Colonic mucosa (tissue), 4 donors: ENCODE data around the gene AKAP8L. TPM values are rescaled to one million over a fixed set of nuclear protein-coding genes. Genes with fewer than 3 reads are reported as not detected.
"Not testable (repeated sequence)": the region's sequence is repeated elsewhere in the genome, so short reads cannot be mapped to it uniquely, and the experiment has no call there.

ENCODE experiments used
- DNase-seq: peaks from one replicate; pipeline ENCODE4 v3.0.0-alpha.2; 2020
- H3K27ac ChIP-seq: fragments of 200-600 bp; one replicate; pipeline ENCODE4 v1.8.0; 2021
- H3K27me3 ChIP-seq: fragments of 200-600 bp; one replicate; pipeline ENCODE4 v1.8.0; 2021
- H3K36me3 ChIP-seq: fragments of 200-600 bp; one replicate; pipeline ENCODE4 v1.8.0; 2021
- H3K4me1 ChIP-seq: fragments of 200-600 bp; one replicate; pipeline ENCODE4 v1.8.0; 2021; ENCODE audit warnings: mild to moderate bottlenecking
- H3K4me3 ChIP-seq: fragments of 200-600 bp; one replicate; pipeline ENCODE4 v1.8.0; 2021
- H3K9ac ChIP-seq, 2 donors: one replicate each; pipeline ENCODE4 v1.7.0; 2013; ENCODE audit warnings: control low read depth in 2 of 2, low read depth in 2 of 2, low read length in 2 of 2
- H3K9me3 ChIP-seq: fragments of 200-600 bp; one replicate; pipeline ENCODE4 v1.8.0; 2021
- intact Hi-C: fragments of 100-400 bp; cut with DNase I; formaldehyde crosslinking; loops from one replicate; pipeline ENCODE4 v1.14.1; 2022
- total RNA-seq, 2 donors: library from RNA; stranded (reverse); fragmentation: NEBNext Ultra II Directional in 1 of 2; extraction: Animal tissue kit (Norgen Biotek cat#: 25700) in 1 of 2; gene quantifications; one replicate each; pipeline ENCODE4 v1.2.1, GENCODE V29; 2021
- TF ChIP-seq, protein P1 (sequence below): fragments of 200-600 bp; IDR thresholded peaks from one replicate; pipeline ENCODE4 v1.8.0; 2022; ENCODE audit warnings: antibody characterized with exemption, mild to moderate bottlenecking
- donor health status: healthy.
- donor health status: DM: no; HTN: no; CAD: no.
- donor health status: DM: no; HTN: no; CAD: no.

Gene AKAP8L
- total RNA-seq, 2 donors from 2014 or later = 63.5 to 70.2 TPM

DNA sequence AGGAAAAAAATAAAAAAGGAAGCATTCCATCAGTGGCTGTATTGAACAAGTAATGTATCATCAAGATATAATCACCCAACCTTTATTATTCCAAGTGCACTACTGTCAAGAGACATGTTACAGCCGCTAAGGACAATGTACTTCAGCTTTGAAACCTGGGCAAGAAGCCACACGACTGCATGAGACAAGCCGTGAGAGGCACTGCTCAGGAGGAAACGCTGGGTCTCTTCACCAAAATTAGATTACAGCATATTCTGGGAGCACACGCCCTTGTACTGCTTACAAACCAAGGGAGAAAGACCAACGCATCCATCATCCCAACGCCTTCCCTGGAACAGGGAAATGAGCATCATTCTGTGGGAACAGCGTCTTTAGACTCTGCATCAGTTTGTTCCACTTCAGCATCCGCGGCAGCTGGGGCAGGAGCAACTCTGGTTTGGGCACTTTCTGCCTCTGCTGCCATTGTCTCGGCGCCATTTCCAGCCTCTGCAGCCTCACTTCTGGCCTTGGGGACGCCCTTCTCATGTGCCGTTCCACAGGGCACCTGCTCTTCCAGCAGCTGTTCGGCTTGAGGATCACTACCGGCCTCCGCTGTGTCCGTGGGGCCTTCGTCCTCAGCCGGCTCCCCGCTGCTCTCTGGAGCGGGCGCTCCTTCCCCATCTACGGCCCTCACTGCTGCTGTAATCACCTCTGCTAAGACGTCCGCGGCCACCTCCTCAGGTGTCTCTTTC lies 64.1 kb downstream of the AKAP8L start:
- DNase-seq = no peak

DNA sequence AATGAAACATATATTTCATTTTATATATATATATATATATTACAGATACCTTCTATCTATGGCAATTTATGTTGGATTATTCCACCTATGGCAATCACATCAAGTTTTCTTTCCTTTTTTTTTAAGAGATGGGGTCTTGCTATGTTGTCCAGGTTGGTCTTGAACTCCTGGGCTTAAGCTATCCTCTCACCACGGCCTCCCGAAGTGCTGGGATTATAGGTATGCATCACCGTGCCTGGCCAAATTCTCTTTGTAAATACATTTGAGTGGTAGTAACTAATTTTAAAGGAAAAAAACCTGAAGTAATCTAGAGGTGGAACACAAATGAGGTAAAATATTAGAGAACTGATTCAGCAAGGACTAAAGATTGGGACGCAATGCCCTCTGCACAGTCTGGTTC lies 64.9 kb downstream of the AKAP8L start:
- H3K9ac ChIP-seq = no peak overlapping the region
- no peaks in the 10 kb centered on the region for H3K4me1 ChIP-seq
- intact Hi-C loops = no loop called here
- peaks cover 5% of the 10 kb centered on the region for H3K36me3 ChIP-seq
- TF ChIP-seq, protein P1, sequence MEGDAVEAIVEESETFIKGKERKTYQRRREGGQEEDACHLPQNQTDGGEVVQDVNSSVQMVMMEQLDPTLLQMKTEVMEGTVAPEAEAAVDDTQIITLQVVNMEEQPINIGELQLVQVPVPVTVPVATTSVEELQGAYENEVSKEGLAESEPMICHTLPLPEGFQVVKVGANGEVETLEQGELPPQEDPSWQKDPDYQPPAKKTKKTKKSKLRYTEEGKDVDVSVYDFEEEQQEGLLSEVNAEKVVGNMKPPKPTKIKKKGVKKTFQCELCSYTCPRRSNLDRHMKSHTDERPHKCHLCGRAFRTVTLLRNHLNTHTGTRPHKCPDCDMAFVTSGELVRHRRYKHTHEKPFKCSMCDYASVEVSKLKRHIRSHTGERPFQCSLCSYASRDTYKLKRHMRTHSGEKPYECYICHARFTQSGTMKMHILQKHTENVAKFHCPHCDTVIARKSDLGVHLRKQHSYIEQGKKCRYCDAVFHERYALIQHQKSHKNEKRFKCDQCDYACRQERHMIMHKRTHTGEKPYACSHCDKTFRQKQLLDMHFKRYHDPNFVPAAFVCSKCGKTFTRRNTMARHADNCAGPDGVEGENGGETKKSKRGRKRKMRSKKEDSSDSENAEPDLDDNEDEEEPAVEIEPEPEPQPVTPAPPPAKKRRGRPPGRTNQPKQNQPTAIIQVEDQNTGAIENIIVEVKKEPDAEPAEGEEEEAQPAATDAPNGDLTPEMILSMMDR = no peak
- no peak for DNase-seq
- H3K4me3 ChIP-seq = no peak overlapping the region
- no peak overlapping the region for H3K27ac ChIP-seq
- H3K27me3 ChIP-seq = no peaks in the 10 kb centered on the region
- no peaks in the 10 kb centered on the region for H3K9me3 ChIP-seq

More for the DNA sequence above, 64.1 kb downstream of the AKAP8L start:
- H3K4me3 ChIP-seq = no peak overlapping the region
- no peaks in the 10 kb centered on the region for H3K4me1 ChIP-seq
- no peaks in the 10 kb centered on the region for H3K9me3 ChIP-seq
- H3K36me3 ChIP-seq = peaks cover 5% of the 10 kb centered on the region
- intact Hi-C loops = no loop called here
- TF ChIP-seq, protein P1 = no peak
- no peak overlapping the region for H3K27ac ChIP-seq
- H3K9ac ChIP-seq = no peak overlapping the region
- H3K27me3 ChIP-seq = no peaks in the 10 kb centered on the region

DNA sequence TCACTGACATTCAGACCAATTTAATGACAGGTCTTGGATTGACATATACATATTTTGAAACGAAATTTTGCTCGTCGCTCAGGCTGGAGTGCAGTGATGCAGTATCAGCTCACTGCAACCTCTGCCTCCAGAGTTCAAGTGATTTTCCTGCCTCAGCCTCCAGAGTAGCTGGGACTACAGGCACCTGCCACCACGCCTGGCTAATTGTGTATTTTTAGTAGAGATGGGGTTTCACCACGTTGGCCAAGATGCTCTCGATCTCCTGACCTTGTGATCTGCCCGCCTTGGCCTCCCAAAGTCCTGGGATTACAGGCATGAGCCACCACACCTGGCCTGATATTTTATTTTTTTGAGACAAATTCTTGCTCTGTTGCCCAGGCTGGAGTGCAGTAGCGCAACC lies 66.3 kb downstream of the AKAP8L start:
- H3K27ac ChIP-seq, intact Hi-C loops, H3K27me3 ChIP-seq, H3K9ac ChIP-seq, H3K36me3 ChIP-seq, H3K4me1 ChIP-seq, DNase-seq, H3K4me3 ChIP-seq, H3K9me3 ChIP-seq: not testable (repeated sequence)

DNA sequence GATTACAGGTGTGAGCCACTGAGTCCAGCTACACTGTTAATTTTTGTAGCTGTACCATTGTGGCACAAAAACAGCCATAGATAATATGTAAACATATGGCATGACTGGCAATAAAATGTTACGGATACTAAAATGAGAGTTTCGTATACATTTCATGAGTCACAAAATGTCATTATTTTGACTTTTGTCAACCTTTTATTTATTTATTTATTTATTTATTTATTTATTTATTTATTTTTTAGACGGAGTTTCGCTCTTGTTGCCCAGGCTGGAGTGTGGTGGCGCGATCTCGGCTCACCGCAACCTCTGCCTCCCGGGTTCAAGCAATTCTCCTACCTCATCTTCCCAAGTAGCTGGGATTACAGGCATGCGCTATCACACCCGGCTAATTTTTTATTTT lies 77.5 kb downstream of the AKAP8L start:
- H3K9me3 ChIP-seq, H3K27ac ChIP-seq, H3K27me3 ChIP-seq, DNase-seq, intact Hi-C loops, H3K4me1 ChIP-seq, H3K9ac ChIP-seq, H3K4me3 ChIP-seq, H3K36me3 ChIP-seq: not testable (repeated sequence)

DNA sequence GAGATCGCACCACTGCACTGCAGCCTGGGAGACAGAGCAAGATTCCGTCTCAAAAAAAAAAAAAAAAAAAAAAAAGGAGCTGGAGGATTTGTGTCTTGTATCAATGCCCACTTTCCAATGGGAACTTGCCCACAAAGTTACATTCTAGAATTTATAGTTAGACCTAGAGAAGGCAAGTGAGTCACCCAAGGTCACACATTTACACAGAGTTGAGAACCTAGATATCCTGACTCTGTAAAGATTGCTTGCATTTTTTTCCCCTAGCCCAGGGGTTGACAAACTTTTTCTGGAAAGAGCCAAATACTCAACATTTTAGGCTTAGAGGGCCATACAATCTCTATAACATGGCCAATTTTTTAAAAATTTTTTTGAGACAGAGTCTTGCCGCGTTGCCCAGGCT lies 78.7 kb downstream of the AKAP8L start:
- no peaks in the 10 kb centered on the region for H3K4me1 ChIP-seq
- no peaks in the 10 kb centered on the region for H3K9me3 ChIP-seq
- no peak overlapping the region for H3K4me3 ChIP-seq
- intact Hi-C loops = no loop called here
- no peaks in the 10 kb centered on the region for H3K27me3 ChIP-seq
- H3K27ac ChIP-seq = no peak overlapping the region
- no peak overlapping the region for H3K9ac ChIP-seq
- TF ChIP-seq, protein P1 = no peak
- no peaks in the 10 kb centered on the region for H3K36me3 ChIP-seq
- DNase-seq = no peak

DNA sequence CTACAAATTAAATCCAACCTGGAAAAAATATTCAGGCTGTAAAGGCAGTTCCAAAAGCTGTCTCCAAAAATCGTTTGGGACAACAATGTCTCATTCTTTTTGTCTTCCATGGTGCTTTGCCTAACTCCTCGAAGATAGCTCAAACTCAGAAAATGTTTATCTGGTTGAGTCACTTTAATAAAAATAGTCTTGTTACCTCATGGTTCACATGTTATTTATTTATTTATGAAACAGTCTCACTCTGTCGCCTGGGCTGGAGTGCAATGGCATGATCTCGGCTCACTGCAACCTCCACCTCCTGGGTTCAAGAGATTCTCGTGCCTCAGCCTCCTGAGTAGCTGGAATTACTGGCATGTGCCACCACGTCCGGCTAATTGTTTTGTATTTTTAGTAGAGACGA lies 81.6 kb downstream of the AKAP8L start:
- H3K36me3 ChIP-seq = no peaks in the 10 kb centered on the region
- DNase-seq = no peak
- H3K27me3 ChIP-seq = no peaks in the 10 kb centered on the region
- TF ChIP-seq, protein P1 = no peak
- no peaks in the 10 kb centered on the region for H3K4me1 ChIP-seq
- H3K9me3 ChIP-seq = no peaks in the 10 kb centered on the region
- no peak overlapping the region for H3K4me3 ChIP-seq
- no peak overlapping the region for H3K27ac ChIP-seq
- H3K9ac ChIP-seq = no peak overlapping the region
- intact Hi-C loops = no loop called here

DNA sequence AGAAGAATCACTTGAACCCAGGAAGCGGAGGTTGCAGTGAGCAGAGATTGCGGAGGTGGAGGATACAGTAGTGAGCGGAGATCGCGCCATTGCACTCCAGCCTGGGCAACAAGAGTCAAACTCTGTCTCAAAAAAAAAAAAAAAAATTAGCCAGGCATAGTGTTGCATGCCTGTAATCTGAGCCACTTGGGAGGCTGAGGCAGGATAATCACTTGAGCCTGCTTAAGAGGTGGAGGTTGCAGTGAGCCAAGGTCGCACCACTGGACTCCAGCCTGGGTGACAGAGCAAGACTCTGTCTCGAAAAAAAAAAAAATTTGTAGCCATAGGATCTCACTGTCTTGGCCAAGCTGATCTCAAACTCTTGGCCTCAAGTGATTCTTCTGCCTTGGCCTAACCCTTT lies 82.8 kb downstream of the AKAP8L start:
- DNase-seq, H3K4me1 ChIP-seq, H3K9ac ChIP-seq, H3K27me3 ChIP-seq, H3K4me3 ChIP-seq, H3K27ac ChIP-seq, H3K9me3 ChIP-seq, H3K36me3 ChIP-seq, intact Hi-C loops: not testable (repeated sequence)
